ENCODE measurements around the gene BCCIP.

GRCh38 chr10:125848857-125849256 is 25.5 kb downstream of the BCCIP start:
- TF ChIP-seq CTCF (conservative IDR thresholded peaks at IDR 0.05) (no peak), ZFX (IDR thresholded peaks at IDR 0.05) (no peak)
